ENCODE data around the gene RPS6KC1.
"Not testable (repeated sequence)": the region's sequence is repeated elsewhere in the genome, so short reads cannot be mapped to it uniquely, and the experiment has no call there.

RPS6KC1 gene

GRCh38 chr1:213291526-213291925 lies 240.5 kb downstream of the RPS6KC1 start:
- CTCF ChIA-PET, result no interaction called here
- TF ChIP-seq CTCF (IDR thresholded peaks at IDR 0.05; ENCODE audit: control extremely low read depth, extremely low read depth, low read depth, missing control alignments), result no peak
- no peak for DNase-seq (ENCODE audit: extremely low spot score)
- POLR2A ChIA-PET, result no interaction called here

GRCh38 chr1:213292614-213293013 lies 241.6 kb downstream of the RPS6KC1 start:
- ChIA-PET POLR2A (no interaction called here), CTCF (interaction anchor here (1.6 kb wide), 1 partner anchor 14 kb away, joined by 4 read pairs; no protein-coding TSS in a partner anchor)
- TF ChIP-seq CTCF (IDR thresholded peaks at IDR 0.05; ENCODE audit: control extremely low read depth, extremely low read depth, low read depth, missing control alignments), result no peak
- no peak for DNase-seq (ENCODE audit: extremely low spot score)

GRCh38 chr1:213295860-213296259 lies 244.8 kb downstream of the RPS6KC1 start:
- TF ChIP-seq CTCF (IDR thresholded peaks at IDR 0.05; ENCODE audit: control extremely low read depth, extremely low read depth, low read depth, missing control alignments), result no peak
- no peak for DNase-seq (ENCODE audit: extremely low spot score)
- CTCF ChIA-PET, result interaction anchor here (1.1 kb wide), 1 partner anchor 11 kb away, joined by 3 read pairs; no protein-coding TSS in a partner anchor
- POLR2A ChIA-PET, result no interaction called here

- ChIA-PET CTCF (interaction anchor here (1.1 kb wide), 1 partner anchor 10 kb away, joined by 3 read pairs; no protein-coding TSS in a partner anchor), POLR2A (no interaction called here)
- no peak for DNase-seq (ENCODE audit: extremely low spot score)
- TF ChIP-seq CTCF (IDR thresholded peaks at IDR 0.05; ENCODE audit: control extremely low read depth, extremely low read depth, low read depth, missing control alignments), result no peak
Measured at GRCh38 chr1:213296558-213296957, 245.5 kb downstream of the RPS6KC1 start.

- DNase-seq (ENCODE audit: extremely low spot score), result no peak
- ChIA-PET CTCF (interaction anchor here (1.1 kb wide), 1 partner anchor 10 kb away, joined by 3 read pairs; no protein-coding TSS in a partner anchor), POLR2A (no interaction called here)
- no peak for TF ChIP-seq CTCF (IDR thresholded peaks at IDR 0.05; ENCODE audit: control extremely low read depth, extremely low read depth, low read depth, missing control alignments)
Measured at GRCh38 chr1:213297021-213297420, 246.0 kb downstream of the RPS6KC1 start.

- CTCF ChIA-PET, result no interaction called here
- POLR2A ChIA-PET, result no interaction called here
- TF ChIP-seq CTCF (IDR thresholded peaks at IDR 0.05; ENCODE audit: control extremely low read depth, extremely low read depth, low read depth, missing control alignments), result no peak
Measured at GRCh38 chr1:213300433-213300832, 249.4 kb downstream of the RPS6KC1 start.

GRCh38 chr1:213301524-213301923 lies 250.5 kb downstream of the RPS6KC1 start:
- POLR2A ChIA-PET; CTCF ChIA-PET; DNase-seq (ENCODE audit: extremely low spot score): not testable (repeated sequence)

More at GRCh38 chr1:213300433-213300832, 249.4 kb downstream of the RPS6KC1 start:
- DNase-seq (ENCODE audit: extremely low spot score), result no peak
